Nephron progenitor cell (in vitro differentiated cells): Measurements from ENCODE around the gene MRPL12.

Experiments
- DNase-seq: peaks from one replicate; pipeline ENCODE4 v3.0.0; 2021
- H3K27ac Mint-ChIP-seq: 2 replicates; pipeline ENCODE4 v1.8.0; 2021; ENCODE audit warnings: mild to moderate bottlenecking, moderate library complexity, mixed read lengths
- H3K27me3 Mint-ChIP-seq: 2 replicates; pipeline ENCODE4 v1.8.0; 2021; ENCODE audit warnings: mild to moderate bottlenecking, low read depth, mixed read lengths; ENCODE audit not compliant: poor library complexity
- H3K36me3 Mint-ChIP-seq: 2 replicates; pipeline ENCODE4 v1.8.0; 2021; ENCODE audit warnings: low read depth, mixed read lengths
- H3K4me1 Mint-ChIP-seq: 2 replicates; pipeline ENCODE4 v1.8.0; 2021; ENCODE audit warnings: mixed read lengths
- H3K4me3 Mint-ChIP-seq: 2 replicates; pipeline ENCODE4 v1.8.0; 2021; ENCODE audit warnings: mild to moderate bottlenecking, moderate library complexity, mixed read lengths
- H3K9me3 Mint-ChIP-seq: 2 replicates; pipeline ENCODE4 v1.8.0; 2021; ENCODE audit warnings: mild to moderate bottlenecking, moderate library complexity, mixed read lengths
- TF ChIP-seq, protein P1 (sequence below): fragments of 200-600 bp; sonication (generic); IDR thresholded peaks from 2 replicates; pipeline ENCODE4 v1.5.0; 2021; ENCODE audit warnings: antibody characterized with exemption

The MRPL12 gene

DNA sequence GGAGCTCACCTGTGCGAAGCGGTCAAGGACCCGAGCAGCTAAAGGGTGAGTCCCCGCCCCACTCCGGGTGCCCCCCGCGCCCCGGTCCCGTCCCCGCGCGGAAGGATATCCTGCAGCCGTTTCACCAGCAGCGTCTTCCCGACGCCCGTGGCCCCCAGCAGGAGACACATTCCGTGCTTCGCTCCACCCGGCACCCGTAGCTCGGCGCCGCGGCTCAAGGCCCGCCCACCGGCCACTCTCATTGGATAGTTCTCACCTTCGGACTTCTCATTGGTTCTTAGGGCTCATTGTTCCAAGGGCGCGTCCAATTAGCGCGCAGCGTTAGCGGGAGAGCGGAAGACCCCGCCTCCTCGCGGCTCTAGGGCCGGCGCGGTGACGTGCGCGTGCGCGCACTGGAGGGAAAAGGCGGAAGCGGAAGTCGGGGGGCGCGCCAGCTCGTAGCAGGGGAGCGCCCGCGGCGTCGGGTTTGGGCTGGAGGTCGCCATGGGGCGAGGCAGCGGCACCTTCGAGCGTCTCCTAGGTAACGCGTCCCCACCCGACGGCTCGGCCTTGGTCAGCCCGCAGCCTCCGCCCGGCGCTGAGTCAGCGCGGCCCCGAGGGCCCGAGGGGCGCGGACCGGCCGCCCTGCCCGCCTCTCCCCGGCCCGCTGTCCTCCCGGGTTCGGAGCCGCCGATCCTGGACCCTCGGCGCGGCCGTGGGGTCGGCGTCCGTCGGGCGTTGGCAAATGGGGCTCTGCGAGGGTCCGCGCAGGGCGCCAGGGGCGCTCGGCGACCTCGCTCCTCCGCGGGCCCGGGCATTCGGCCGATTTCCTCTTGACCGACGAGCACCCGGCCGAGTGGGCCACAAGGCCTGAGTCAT is 19.4 kb upstream of the MRPL12 start, which contains the start of the genes ARL16 and HGS:
Gene ARL16 (minus strand): TSS at position 214 of the 858 bp plus-strand sequence. CDS start 44 bp downstream, at position 170.
Gene HGS (plus strand): TSS at position 428 of the 858 bp plus-strand sequence. CDS start 56 bp downstream, at position 484.
- Mint-ChIP-seq H3K9me3 (no peaks in the 10 kb centered on the region), H3K4me3 (peak within 1 kb of the TSS; percentile 93), H3K36me3 (peaks cover 9% of the 10 kb centered on the region), H3K4me1 (peaks cover 30% of the 10 kb centered on the region), H3K27me3 (peaks cover 2% of the 10 kb centered on the region), H3K27ac (peak within 1 kb of the TSS; percentile 95)
- TF ChIP-seq, protein P1, sequence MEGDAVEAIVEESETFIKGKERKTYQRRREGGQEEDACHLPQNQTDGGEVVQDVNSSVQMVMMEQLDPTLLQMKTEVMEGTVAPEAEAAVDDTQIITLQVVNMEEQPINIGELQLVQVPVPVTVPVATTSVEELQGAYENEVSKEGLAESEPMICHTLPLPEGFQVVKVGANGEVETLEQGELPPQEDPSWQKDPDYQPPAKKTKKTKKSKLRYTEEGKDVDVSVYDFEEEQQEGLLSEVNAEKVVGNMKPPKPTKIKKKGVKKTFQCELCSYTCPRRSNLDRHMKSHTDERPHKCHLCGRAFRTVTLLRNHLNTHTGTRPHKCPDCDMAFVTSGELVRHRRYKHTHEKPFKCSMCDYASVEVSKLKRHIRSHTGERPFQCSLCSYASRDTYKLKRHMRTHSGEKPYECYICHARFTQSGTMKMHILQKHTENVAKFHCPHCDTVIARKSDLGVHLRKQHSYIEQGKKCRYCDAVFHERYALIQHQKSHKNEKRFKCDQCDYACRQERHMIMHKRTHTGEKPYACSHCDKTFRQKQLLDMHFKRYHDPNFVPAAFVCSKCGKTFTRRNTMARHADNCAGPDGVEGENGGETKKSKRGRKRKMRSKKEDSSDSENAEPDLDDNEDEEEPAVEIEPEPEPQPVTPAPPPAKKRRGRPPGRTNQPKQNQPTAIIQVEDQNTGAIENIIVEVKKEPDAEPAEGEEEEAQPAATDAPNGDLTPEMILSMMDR, result no peak
- DNase-seq, result peak; percentile 98

DNA sequence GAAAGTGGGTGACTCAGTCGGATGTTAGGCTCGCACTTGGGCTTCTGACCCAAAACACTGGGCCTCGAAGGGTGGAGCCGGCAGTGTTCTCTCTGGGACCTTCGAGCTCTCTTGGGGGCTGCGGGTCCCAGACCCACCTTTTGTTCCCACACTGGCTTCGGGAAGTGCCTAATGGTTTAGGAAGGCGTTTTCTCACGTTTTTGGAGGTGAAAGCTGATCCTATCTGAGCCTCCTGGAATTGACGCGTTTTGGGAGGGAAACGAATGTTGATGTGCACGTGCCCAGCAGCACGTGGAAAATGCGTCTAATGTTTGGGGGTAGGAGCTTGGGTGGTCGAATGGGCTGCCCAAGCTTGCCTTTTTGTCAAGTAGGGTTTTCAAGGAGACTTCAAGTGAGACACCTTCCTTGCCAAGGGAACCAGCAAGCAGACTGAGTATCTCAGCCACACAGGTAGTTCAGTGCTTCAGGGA is 18.7 kb upstream of the MRPL12 start:
- peak overlapping the region; percentile 83 for H3K27ac Mint-ChIP-seq
- peak overlapping the region; percentile 87 for H3K4me3 Mint-ChIP-seq
- H3K27me3 Mint-ChIP-seq, result peaks cover 2% of the 10 kb centered on the region
- peaks cover 14% of the 10 kb centered on the region for H3K36me3 Mint-ChIP-seq
- TF ChIP-seq, protein P1, result no peak
- peaks cover 30% of the 10 kb centered on the region for H3K4me1 Mint-ChIP-seq
- no peaks in the 10 kb centered on the region for H3K9me3 Mint-ChIP-seq
- DNase-seq, result no peak

DNA sequence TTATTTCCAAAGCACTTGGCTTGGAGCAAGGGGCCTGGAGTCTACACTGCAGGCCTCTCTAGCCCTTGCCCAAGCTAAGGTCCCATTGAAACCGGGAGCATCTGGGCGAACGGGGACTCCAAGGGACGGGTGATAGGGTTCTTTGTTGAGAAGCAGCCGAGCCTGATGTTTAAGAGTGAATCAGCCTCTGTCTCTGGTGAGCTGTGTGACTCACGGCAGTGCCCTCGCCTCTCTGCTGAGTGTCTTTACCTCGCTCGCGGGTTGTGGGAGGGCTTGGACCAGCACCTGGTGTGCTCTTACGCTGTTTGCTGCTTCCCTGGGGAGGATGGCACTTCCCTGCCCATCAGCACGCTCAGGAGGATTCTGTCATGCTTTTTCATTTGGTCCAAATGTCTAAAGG is 18.1 kb upstream of the MRPL12 start:
- Mint-ChIP-seq H3K9me3 (no peaks in the 10 kb centered on the region), H3K4me1 (peaks cover 30% of the 10 kb centered on the region), H3K4me3 (peak overlapping the region; percentile 87), H3K27me3 (peaks cover 2% of the 10 kb centered on the region), H3K36me3 (peaks cover 12% of the 10 kb centered on the region), H3K27ac (no peak overlapping the region)
- DNase-seq, result no peak
- TF ChIP-seq, protein P1, result no peak

DNA sequence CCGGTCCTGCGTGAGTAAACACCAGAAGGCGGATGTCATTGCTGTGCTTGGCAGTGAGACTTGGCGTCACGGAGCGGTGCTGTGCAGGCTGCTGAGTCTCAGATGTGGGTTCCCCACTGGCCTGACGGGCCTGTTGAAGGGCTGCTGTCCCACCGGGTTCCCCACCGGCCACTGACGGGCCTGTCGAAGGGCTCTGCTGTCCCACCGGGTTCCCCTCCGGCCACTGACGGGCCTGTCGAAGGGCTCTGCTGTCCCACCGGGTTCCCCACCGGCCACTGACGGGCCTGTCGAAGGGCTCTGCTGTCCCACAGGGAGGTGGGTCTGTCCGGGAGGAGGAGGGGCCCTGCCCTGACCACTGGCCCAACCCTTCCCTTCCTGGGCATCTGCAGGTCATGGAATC is 16.6 kb upstream of the MRPL12 start:
- peaks cover 2% of the 10 kb centered on the region for H3K27me3 Mint-ChIP-seq
- H3K4me3 Mint-ChIP-seq, result no peak overlapping the region
- DNase-seq, result no peak
- peak overlapping the region; percentile 68 for H3K27ac Mint-ChIP-seq
- TF ChIP-seq, protein P1, result no peak
- H3K9me3 Mint-ChIP-seq, result no peaks in the 10 kb centered on the region
- peaks cover 27% of the 10 kb centered on the region for H3K4me1 Mint-ChIP-seq
- H3K36me3 Mint-ChIP-seq, result peaks cover 11% of the 10 kb centered on the region

DNA sequence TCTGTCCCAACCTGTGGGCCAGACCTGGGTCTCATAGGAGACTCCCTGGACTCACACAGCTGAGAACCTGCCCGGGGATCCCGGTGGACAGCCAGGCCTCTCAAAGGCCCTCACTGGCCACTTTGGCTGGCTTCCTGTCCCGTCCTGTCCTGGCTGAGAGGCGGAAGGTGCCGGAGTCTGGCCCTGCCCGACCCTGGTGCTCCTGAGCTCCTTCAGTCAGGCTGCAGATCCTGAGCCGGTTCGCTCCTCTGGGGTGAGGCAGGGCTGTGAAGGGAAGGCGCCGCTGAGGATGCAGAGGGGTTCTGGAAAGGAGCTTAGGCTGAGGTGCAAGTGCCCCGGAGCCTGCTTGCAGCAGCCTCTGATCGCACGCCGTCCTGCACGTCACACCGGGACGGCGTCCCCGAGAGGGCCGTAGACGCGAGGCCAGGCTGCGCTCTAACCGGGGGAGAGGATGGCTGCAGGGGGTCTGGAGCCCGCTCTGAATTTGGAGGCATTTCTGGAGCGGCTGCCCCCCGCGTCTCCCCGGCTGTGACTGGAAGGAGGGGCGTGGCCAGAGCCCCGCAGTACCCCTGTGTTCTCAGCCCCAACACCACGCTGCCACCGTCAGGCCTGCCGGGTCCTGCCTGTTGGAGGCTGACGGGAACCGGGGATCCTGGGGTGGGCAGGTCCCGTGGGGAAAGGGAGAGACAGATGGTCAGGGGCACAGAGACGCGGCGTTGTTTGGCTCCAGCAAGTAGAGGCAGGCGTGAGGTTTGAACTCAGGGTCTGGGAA is 15.2 kb upstream of the MRPL12 start:
- Mint-ChIP-seq H3K9me3 (no peaks in the 10 kb centered on the region), H3K4me3 (no peak overlapping the region), H3K36me3 (peaks cover 11% of the 10 kb centered on the region), H3K27ac (no peak overlapping the region), H3K27me3 (peaks cover 2% of the 10 kb centered on the region), H3K4me1 (peaks cover 16% of the 10 kb centered on the region)
- TF ChIP-seq, protein P1, result no peak
- no peak for DNase-seq
